HCT116 (cell line): ENCODE measurements around the gene UBE2V1. TPM values are rescaled to one million over a fixed set of nuclear protein-coding genes. Genes with fewer than 3 reads are reported as not detected.

ENCODE experiments used
- ATAC-seq: fragments of 200-7000 bp; cut with Tn5 transposase; 2 replicates; pipeline ENCODE4 v1.9.1; 2020; ENCODE audit warnings: mild to moderate bottlenecking, moderate library complexity
- BruUV-seq: library from RNA; stranded (reverse); fragments of 400-500 nt; replicated peaks from 2 replicates; lab custom pipeline; 2021; lab: Mats Ljungman, UMichigan
- CTCF ChIA-PET: fragments of 300-600 bp; sonication (Branson Sonifier 250); formaldehyde crosslinking; loops from one replicate; lab custom pipeline; 2021; ENCODE audit warnings: antibody characterized with exemption; lab: Charles Lee
- POLR2A ChIA-PET: fragments of 300-600, 350-600 bp; sonication (Branson Sonifier 250); formaldehyde crosslinking; loops from one replicate; lab custom pipeline; 2021; ENCODE audit warnings: antibody characterized with exemption; lab: Charles Lee
- RAD21 ChIA-PET, 2 experiments: fragments of 300-600 bp; sonication (Branson Sonifier 250); formaldehyde crosslinking; loops; one replicate each; lab custom pipeline; 2023; ENCODE audit warnings: low total read pairs in 2 of 2; ENCODE audit not compliant: uncharacterized antibody in 2 of 2, unreplicated experiment in 2 of 2, low non-redundant PET in 1 of 2; lab: Charles Lee
- DNase-seq: peaks from one replicate; pipeline ENCODE4 v3.0.0-alpha.2; 2010; ENCODE audit warnings: low read depth, low spot score
- H2AFZ ChIP-seq: fragments of 200-600 bp; shearing (Covaris generic), sonication (generic); 2 replicates; pipeline ENCODE4 v1.6.1; 2017; ENCODE audit warnings: low read depth, mixed run types, mixed read lengths, antibody characterized with exemption, low read length; ENCODE audit not compliant: poor library complexity, severe bottlenecking
- H3K27ac ChIP-seq: 2 replicates; pipeline ENCODE4 v1.5.1; 2012; ENCODE audit warnings: low read depth, low read length
- H3K27me3 ChIP-seq: fragments of 200-600 bp; sonication (generic); 2 replicates; pipeline ENCODE4 v1.6.1; 2016; ENCODE audit warnings: mixed run types, low read length, mixed read lengths; ENCODE audit not compliant: insufficient read depth
- H3K36me3 ChIP-seq, 2 experiments: fragments of 200-500 bp in 1 of 2; fragments of 200-600 bp in 1 of 2; sonication (Bioruptor generic) in 1 of 2; sonication (generic) in 1 of 2; 2 replicates each; pipeline versions ENCODE4 v1.5.1 to v1.6.1; 2014 to 2016; ENCODE audit warnings: low read length in 2 of 2, inconsistent platforms in 1 of 2, mixed read lengths in 1 of 2, mixed run types in 1 of 2; ENCODE audit not compliant: insufficient read depth in 2 of 2, control insufficient read depth in 1 of 2
- H3K4me1 ChIP-seq, 2 experiments: fragments of 200-600 bp in 1 of 2; sonication (generic) in 1 of 2; 2 replicates each; pipeline versions ENCODE4 v1.5.1 to v1.6.1; 2012 to 2017; ENCODE audit warnings: low read length in 2 of 2, inconsistent platforms in 1 of 2, mild to moderate bottlenecking in 1 of 2, mixed read lengths in 1 of 2, mixed run types in 1 of 2, moderate library complexity in 1 of 2; ENCODE audit not compliant: insufficient read depth in 2 of 2, control insufficient read depth in 1 of 2
- H3K4me2 ChIP-seq: fragments of 200-600 bp; sonication (generic); 2 replicates; pipeline ENCODE4 v1.6.1; 2017; ENCODE audit warnings: mixed run types, low read length, mixed read lengths
- H3K4me3 ChIP-seq, 2 experiments: fragments of 200-600 bp in 1 of 2; sonication (generic) in 1 of 2; replicated peaks in 1 of 2; 2 replicates each; pipeline ENCODE4 v1.5.1; 2011 to 2016; ENCODE audit warnings: low read length in 2 of 2, control low read depth in 1 of 2, low read depth in 1 of 2, mild to moderate bottlenecking in 1 of 2, mixed read lengths in 1 of 2, mixed run types in 1 of 2
- H3K79me2 ChIP-seq: fragments of 200-600 bp; sonication (generic); 2 replicates; pipeline ENCODE4 v1.6.1; 2017; ENCODE audit warnings: mild to moderate bottlenecking, mixed run types, low read length, moderate library complexity, mixed read lengths; ENCODE audit not compliant: insufficient read depth
- H3K9ac ChIP-seq: fragments of 200-600 bp; sonication (generic); 2 replicates; pipeline ENCODE4 v1.6.1; 2016; ENCODE audit warnings: low read length, mixed read lengths
- H3K9me2 ChIP-seq: fragments of 200-600 bp; sonication (generic), shearing (Covaris generic); 2 replicates; pipeline ENCODE4 v1.6.1; 2017; ENCODE audit warnings: mixed run types, mild to moderate bottlenecking, moderate library complexity; ENCODE audit not compliant: insufficient read depth
- H3K9me3 ChIP-seq, 2 experiments: fragments of 200-500 bp in 1 of 2; fragments of 200-600 bp in 1 of 2; sonication (Bioruptor generic) in 1 of 2; sonication (generic) in 1 of 2; 2 replicates each; pipeline ENCODE4 v1.6.1; 2014 to 2017; ENCODE audit warnings: low read length in 2 of 2, mixed read lengths in 2 of 2, inconsistent platforms in 1 of 2, low read depth in 1 of 2, mild to moderate bottlenecking in 1 of 2, mixed run types in 1 of 2, moderate library complexity in 1 of 2; ENCODE audit not compliant: control insufficient read depth in 1 of 2, insufficient read depth in 1 of 2
- H4K20me1 ChIP-seq: fragments of 200-600 bp; sonication (generic), shearing (Covaris generic); 2 replicates; pipeline ENCODE4 v1.6.1; 2017; ENCODE audit warnings: mixed run types, mild to moderate bottlenecking, moderate library complexity; ENCODE audit not compliant: insufficient read depth
- ATF3 ChIP-seq: IDR thresholded peaks from 2 replicates; pipeline ENCODE4 v1.6.1; 2012
- CBX3 ChIP-seq: IDR thresholded peaks from 2 replicates; pipeline ENCODE4 v1.6.1; 2012; ENCODE audit warnings: low read depth
- CEBPB ChIP-seq: IDR thresholded peaks from 2 replicates; pipeline ENCODE4 v1.6.1; 2012; ENCODE audit warnings: low read depth
- EGR1 ChIP-seq: IDR thresholded peaks from 2 replicates; pipeline ENCODE4 v1.6.1; 2012; ENCODE audit warnings: low read depth
- ELF1 ChIP-seq: IDR thresholded peaks from 2 replicates; pipeline ENCODE4 v1.6.1; 2012; ENCODE audit warnings: low read depth, borderline replicate concordance
- FOSL1 ChIP-seq: IDR thresholded peaks from 2 replicates; pipeline ENCODE4 v1.6.1; 2012; ENCODE audit warnings: low read depth
- JUND ChIP-seq: IDR thresholded peaks from 2 replicates; pipeline ENCODE4 v1.6.1; 2012
- POLR2A ChIP-seq: IDR thresholded peaks from 2 replicates; pipeline ENCODE4 v1.7.0; 2011; ENCODE audit warnings: borderline replicate concordance; ENCODE audit not compliant: insufficient read depth, insufficient read length; ENCODE audit errors: extremely low read depth
- RAD21 ChIP-seq: IDR thresholded peaks from 2 replicates; pipeline ENCODE4 v1.6.1; 2012; ENCODE audit warnings: low read depth, mild to moderate bottlenecking
- SIN3A ChIP-seq: IDR thresholded peaks from 2 replicates; pipeline ENCODE4 v1.6.1; 2012; ENCODE audit warnings: low read depth
- SP1 ChIP-seq: IDR thresholded peaks from 2 replicates; pipeline ENCODE4 v1.6.1; 2012; ENCODE audit warnings: low read depth
- SRF ChIP-seq: IDR thresholded peaks from 2 replicates; pipeline ENCODE4 v1.6.1; 2012; ENCODE audit warnings: low read depth
- TCF7L2 ChIP-seq: IDR thresholded peaks from 2 replicates; pipeline ENCODE4 v1.7.0; 2011; ENCODE audit warnings: borderline replicate concordance, inconsistent platforms; ENCODE audit not compliant: insufficient read depth, insufficient read length; ENCODE audit errors: extremely low read depth
- YY1 ChIP-seq: IDR thresholded peaks from 2 replicates; pipeline ENCODE4 v1.6.1; 2011; ENCODE audit warnings: low read length, low read depth, moderate library complexity, mild to moderate bottlenecking; ENCODE audit not compliant: insufficient replicate concordance; ENCODE audit errors: extremely low read depth
- ZFX ChIP-seq: fragments of 450-650 bp; IDR thresholded peaks from 2 replicates; pipeline ENCODE4 v1.6.1; 2017
- intact Hi-C: fragments of 100-400 bp; cut with micrococcal nuclease; formaldehyde crosslinking; loops from 2 replicates; pipeline ENCODE4 v1.10.0; 2022
- total RNA-seq: library from RNA; stranded (reverse); gene quantifications from one replicate; pipeline ENCODE4 v1.2.1, GENCODE V29; 2021; ENCODE audit not compliant: unreplicated experiment
- TF ChIP-seq, protein P1 (sequence below), 3 experiments: fragments of 200-600 bp in 1 of 3; sonication (generic) in 1 of 3; IDR thresholded peaks in 2 of 3; conservative IDR thresholded peaks in 1 of 3; 2 replicates each; pipeline ENCODE4 v1.5.1; 2012 to 2017; ENCODE audit warnings: low read depth in 2 of 3, low read length in 2 of 3, antibody characterized with exemption in 1 of 3, borderline replicate concordance in 1 of 3, control low read depth in 1 of 3, mild to moderate bottlenecking in 1 of 3, mixed read lengths in 1 of 3, mixed run types in 1 of 3, moderate library complexity in 1 of 3; ENCODE audit not compliant: insufficient read depth in 1 of 3
- TF ChIP-seq, protein P2 (sequence below): IDR thresholded peaks from 2 replicates; pipeline ENCODE4 v1.6.1; 2012; ENCODE audit warnings: low read depth
- TF ChIP-seq, protein P3 (sequence below): IDR thresholded peaks from 2 replicates; pipeline ENCODE4 v1.6.1; 2011; ENCODE audit warnings: mild to moderate bottlenecking, low read length, moderate library complexity; ENCODE audit not compliant: insufficient replicate concordance; ENCODE audit errors: extremely low read depth

Gene UBE2V1
- total RNA-seq, 1 experiment from 2014 or later: 114 TPM

DNA sequence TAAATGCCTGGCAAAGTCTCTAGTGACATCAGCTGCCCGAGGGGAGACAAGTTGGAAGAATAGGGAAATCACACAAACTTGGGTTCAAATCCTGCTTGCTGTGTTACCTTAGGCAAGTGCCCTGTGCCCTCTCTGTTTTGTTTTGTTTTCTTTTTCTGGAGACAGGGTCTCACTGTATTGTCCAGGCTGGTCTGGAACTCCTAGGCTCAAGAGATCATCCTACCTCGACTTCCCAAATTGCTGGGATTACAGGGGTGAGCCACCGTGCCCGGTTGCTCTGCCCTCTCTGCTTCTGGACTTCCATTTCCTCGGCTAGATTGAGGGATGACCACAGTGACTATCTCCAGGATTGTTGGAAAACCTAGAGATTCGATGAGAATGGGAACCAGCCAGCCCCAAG, 74.8 kb downstream of the UBE2V1 start:
- ChIA-PET RAD21 (no interaction called here), CTCF (no interaction called here), POLR2A (no interaction called here)

More for the DNA sequence above, 74.8 kb downstream of the UBE2V1 start:
- no peak overlapping the region for H3K27ac ChIP-seq
- intact Hi-C loops: no loop called here
- H3K79me2 ChIP-seq: no peaks in the 10 kb centered on the region
- H3K36me3 ChIP-seq: no peaks in the 10 kb centered on the region
- no peak overlapping the region for H3K4me3 ChIP-seq
- BruUV-seq: no TSS peak
- peaks cover 5 to 16% of the 10 kb centered on the region in 2 experiments; a peak in 2 of 4 replicates for H3K4me1 ChIP-seq
- no peaks in the 10 kb centered on the region for H4K20me1 ChIP-seq
- ATAC-seq (no peak), DNase-seq (no peak)
- no peaks in the 10 kb centered on the region for H3K9me3 ChIP-seq
- no peaks in the 10 kb centered on the region for H3K9me2 ChIP-seq
- no peak overlapping the region for H2AFZ ChIP-seq
- H3K4me2 ChIP-seq: no peak overlapping the region
- H3K27me3 ChIP-seq: no peaks in the 10 kb centered on the region
- H3K9ac ChIP-seq: no peak overlapping the region
- TF ChIP-seq, protein P1, sequence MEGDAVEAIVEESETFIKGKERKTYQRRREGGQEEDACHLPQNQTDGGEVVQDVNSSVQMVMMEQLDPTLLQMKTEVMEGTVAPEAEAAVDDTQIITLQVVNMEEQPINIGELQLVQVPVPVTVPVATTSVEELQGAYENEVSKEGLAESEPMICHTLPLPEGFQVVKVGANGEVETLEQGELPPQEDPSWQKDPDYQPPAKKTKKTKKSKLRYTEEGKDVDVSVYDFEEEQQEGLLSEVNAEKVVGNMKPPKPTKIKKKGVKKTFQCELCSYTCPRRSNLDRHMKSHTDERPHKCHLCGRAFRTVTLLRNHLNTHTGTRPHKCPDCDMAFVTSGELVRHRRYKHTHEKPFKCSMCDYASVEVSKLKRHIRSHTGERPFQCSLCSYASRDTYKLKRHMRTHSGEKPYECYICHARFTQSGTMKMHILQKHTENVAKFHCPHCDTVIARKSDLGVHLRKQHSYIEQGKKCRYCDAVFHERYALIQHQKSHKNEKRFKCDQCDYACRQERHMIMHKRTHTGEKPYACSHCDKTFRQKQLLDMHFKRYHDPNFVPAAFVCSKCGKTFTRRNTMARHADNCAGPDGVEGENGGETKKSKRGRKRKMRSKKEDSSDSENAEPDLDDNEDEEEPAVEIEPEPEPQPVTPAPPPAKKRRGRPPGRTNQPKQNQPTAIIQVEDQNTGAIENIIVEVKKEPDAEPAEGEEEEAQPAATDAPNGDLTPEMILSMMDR (IDR thresholded peaks at IDR 0.05 in 2 of 3, conservative IDR thresholded peaks at IDR 0.05 in 1 of 3; ENCODE audit: borderline replicate concordance in 1 of 3, insufficient read depth in 1 of 3, low read depth in 2 of 3, low read length in 2 of 3): no peak
- TF ChIP-seq SP1 (no peak), JUND (no peak), CEBPB (no peak), POLR2A (no peak), SRF (no peak), ZFX (no peak), ATF3 (no peak), CBX3 (no peak), FOSL1 (no peak), ELF1 (no peak), YY1 (no peak), RAD21 (no peak), SIN3A (no peak), EGR1 (no peak), TCF7L2 (no peak)
- TF ChIP-seq, protein P2, sequence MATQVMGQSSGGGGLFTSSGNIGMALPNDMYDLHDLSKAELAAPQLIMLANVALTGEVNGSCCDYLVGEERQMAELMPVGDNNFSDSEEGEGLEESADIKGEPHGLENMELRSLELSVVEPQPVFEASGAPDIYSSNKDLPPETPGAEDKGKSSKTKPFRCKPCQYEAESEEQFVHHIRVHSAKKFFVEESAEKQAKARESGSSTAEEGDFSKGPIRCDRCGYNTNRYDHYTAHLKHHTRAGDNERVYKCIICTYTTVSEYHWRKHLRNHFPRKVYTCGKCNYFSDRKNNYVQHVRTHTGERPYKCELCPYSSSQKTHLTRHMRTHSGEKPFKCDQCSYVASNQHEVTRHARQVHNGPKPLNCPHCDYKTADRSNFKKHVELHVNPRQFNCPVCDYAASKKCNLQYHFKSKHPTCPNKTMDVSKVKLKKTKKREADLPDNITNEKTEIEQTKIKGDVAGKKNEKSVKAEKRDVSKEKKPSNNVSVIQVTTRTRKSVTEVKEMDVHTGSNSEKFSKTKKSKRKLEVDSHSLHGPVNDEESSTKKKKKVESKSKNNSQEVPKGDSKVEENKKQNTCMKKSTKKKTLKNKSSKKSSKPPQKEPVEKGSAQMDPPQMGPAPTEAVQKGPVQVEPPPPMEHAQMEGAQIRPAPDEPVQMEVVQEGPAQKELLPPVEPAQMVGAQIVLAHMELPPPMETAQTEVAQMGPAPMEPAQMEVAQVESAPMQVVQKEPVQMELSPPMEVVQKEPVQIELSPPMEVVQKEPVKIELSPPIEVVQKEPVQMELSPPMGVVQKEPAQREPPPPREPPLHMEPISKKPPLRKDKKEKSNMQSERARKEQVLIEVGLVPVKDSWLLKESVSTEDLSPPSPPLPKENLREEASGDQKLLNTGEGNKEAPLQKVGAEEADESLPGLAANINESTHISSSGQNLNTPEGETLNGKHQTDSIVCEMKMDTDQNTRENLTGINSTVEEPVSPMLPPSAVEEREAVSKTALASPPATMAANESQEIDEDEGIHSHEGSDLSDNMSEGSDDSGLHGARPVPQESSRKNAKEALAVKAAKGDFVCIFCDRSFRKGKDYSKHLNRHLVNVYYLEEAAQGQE: no peak
- TF ChIP-seq, protein P3, sequence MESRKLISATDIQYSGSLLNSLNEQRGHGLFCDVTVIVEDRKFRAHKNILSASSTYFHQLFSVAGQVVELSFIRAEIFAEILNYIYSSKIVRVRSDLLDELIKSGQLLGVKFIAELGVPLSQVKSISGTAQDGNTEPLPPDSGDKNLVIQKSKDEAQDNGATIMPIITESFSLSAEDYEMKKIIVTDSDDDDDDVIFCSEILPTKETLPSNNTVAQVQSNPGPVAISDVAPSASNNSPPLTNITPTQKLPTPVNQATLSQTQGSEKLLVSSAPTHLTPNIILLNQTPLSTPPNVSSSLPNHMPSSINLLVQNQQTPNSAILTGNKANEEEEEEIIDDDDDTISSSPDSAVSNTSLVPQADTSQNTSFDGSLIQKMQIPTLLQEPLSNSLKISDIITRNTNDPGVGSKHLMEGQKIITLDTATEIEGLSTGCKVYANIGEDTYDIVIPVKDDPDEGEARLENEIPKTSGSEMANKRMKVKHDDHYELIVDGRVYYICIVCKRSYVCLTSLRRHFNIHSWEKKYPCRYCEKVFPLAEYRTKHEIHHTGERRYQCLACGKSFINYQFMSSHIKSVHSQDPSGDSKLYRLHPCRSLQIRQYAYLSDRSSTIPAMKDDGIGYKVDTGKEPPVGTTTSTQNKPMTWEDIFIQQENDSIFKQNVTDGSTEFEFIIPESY: no peak
